ENCODE data around the gene LPAR1. TPM values are rescaled to one million over a fixed set of nuclear protein-coding genes. Genes with fewer than 3 reads are reported as not detected.

Gene LPAR1
- polyA plus RNA-seq, 1 experiment = 581 TPM

DNA sequence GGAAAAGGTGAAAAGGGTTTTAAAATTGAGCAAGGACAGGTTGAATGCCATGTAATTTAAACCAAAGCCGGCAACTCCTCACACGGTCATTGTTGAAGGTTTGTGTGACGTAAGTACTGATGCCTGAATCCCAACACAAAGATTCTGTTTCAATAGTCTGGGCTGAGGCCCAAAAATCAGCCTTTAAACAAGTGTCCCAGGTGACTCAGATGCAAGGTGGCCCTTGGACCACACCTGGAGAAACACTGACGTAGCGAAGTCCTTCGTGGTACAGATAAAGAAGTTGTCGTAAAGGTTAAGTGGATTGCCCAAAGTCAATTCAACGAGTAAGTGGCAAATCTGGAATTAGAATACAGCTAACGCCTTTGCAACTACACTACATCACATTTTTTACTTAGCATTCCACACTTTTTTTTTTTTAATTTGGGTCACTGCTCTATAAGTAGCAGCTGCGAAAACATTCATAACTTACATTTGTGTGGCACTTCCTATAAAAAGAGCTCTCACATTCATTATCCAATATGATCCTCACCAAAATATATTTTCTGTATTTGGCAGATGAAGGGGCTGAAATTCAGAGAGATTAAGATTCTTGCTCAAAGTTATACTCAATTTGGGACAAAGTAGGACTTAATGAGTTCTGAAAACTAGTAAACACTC, 111.3 kb downstream of the LPAR1 start:
- TF ChIP-seq, protein P1, sequence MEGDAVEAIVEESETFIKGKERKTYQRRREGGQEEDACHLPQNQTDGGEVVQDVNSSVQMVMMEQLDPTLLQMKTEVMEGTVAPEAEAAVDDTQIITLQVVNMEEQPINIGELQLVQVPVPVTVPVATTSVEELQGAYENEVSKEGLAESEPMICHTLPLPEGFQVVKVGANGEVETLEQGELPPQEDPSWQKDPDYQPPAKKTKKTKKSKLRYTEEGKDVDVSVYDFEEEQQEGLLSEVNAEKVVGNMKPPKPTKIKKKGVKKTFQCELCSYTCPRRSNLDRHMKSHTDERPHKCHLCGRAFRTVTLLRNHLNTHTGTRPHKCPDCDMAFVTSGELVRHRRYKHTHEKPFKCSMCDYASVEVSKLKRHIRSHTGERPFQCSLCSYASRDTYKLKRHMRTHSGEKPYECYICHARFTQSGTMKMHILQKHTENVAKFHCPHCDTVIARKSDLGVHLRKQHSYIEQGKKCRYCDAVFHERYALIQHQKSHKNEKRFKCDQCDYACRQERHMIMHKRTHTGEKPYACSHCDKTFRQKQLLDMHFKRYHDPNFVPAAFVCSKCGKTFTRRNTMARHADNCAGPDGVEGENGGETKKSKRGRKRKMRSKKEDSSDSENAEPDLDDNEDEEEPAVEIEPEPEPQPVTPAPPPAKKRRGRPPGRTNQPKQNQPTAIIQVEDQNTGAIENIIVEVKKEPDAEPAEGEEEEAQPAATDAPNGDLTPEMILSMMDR (IDR thresholded peaks at IDR 0.05; ENCODE audit: low read depth, low read length) = no peak
- POLR2A ChIA-PET = interaction anchor here (0.6 to 0.7 kb wide), 2 partner anchors 12 to 51 kb away, joined by 3 to 4 read pairs; no protein-coding TSS in a partner anchor
- CTCF ChIA-PET = no interaction called here
- Histone ChIP-seq H3K27me3 (ENCODE audit: control insufficient read depth, insufficient read depth, low read length) (no peaks in the 10 kb centered on the region), H3K27ac (ENCODE audit: low read depth, low read length) (no peak overlapping the region), H3K9me3 (ENCODE audit: control insufficient read depth, insufficient read depth, low read length) (0 out of 2 replicates have a peak, but pooled peaks cover 3% of the 10 kb centered on the region), H3K4me3 (ENCODE audit: low read depth, low read length) (no peak overlapping the region)
- DNase-seq (ENCODE audit: low read depth, low spot score) = no peak

DNA sequence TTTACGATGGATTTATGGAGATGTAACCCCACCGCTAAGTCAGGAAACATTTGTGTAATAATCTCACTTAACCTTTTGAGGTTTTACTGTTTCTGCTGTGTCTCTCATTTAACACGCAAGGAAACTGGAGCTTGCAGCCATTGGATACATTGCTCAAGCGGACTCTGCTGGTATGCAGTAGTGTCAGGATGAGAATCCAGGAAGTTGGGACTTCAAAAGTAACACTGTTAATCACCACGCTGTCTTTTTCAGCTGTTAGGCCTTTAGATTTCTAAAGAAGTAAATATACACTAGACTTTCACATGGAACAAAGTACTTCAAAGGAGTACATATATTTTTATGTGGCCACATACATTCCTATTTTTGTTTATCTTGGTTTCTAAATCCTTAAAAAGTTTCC, 114.7 kb downstream of the LPAR1 start:
- DNase-seq (ENCODE audit: low read depth, low spot score) = no peak
- Histone ChIP-seq H3K4me3 (ENCODE audit: low read depth, low read length) (no peak overlapping the region), H3K27me3 (ENCODE audit: control insufficient read depth, insufficient read depth, low read length) (no peaks in the 10 kb centered on the region), H3K9me3 (ENCODE audit: control insufficient read depth, insufficient read depth, low read length) (no peaks in the 10 kb centered on the region), H3K27ac (ENCODE audit: low read depth, low read length) (no peak overlapping the region)
- TF ChIP-seq, protein P1 (IDR thresholded peaks at IDR 0.05; ENCODE audit: low read depth, low read length) = no peak
- CTCF ChIA-PET = interaction anchor here (0.7 kb wide), 1 partner anchor 440 kb away, joined by 3 read pairs; no protein-coding TSS in a partner anchor
- POLR2A ChIA-PET = no interaction called here

DNA sequence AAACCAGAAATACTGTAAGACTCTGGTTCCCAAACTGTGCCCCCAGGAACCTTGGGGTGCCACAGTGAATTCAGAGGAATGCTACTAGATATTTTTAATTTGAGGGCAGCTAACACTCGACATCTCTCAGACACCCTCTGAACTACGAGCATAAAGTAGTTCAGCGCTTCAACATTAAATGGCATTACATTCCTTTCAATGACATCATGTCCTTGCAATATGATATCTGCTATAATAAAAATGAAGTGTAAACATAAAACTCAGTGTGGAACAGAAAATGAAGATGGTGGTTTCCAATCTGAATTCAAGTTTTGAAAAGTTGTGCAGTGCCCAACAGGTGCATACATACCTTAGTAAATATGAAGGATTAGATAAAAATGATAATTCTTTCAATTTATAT, 116.1 kb downstream of the LPAR1 start:
- TF ChIP-seq, protein P1 (IDR thresholded peaks at IDR 0.05; ENCODE audit: low read depth, low read length) = no peak
- no peak overlapping the region for H3K4me3 ChIP-seq (ENCODE audit: low read depth, low read length)
- no peak for DNase-seq (ENCODE audit: low read depth, low spot score)
- H3K9me3 ChIP-seq (ENCODE audit: control insufficient read depth, insufficient read depth, low read length) = no peaks in the 10 kb centered on the region
- H3K27ac ChIP-seq (ENCODE audit: low read depth, low read length) = no peak overlapping the region
- no peaks in the 10 kb centered on the region for H3K27me3 ChIP-seq (ENCODE audit: control insufficient read depth, insufficient read depth, low read length)
- ChIA-PET POLR2A (interaction anchor here (0.8 kb wide), 1 partner anchor 11 kb away, joined by 3 read pairs; no protein-coding TSS in a partner anchor), CTCF (interaction anchor here (0.6 kb wide), 1 partner anchor 8 kb away, joined by 3 read pairs; no protein-coding TSS in a partner anchor)

DNA sequence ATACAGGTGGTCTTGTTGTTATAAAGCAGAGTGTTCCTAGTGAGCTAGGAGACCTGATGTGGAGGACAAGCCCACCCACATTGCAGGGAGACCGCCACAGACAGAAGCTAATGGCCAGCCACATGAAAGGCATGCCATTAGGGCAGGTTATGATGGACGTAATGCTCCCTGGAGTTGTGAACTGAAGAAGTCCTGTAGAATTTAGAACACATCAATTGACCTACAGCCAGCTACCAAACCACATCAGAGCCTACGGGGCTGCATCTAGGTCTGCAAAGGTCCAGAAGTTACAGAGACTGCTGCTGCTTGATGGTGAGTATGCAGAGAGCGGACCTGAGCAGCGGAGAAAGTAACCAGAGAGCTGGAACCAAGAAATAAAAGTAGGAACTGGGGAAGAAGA, 116.6 kb downstream of the LPAR1 start:
- POLR2A ChIA-PET = interaction anchor here (0.8 kb wide), 1 partner anchor 10 kb away, joined by 3 read pairs; no protein-coding TSS in a partner anchor
- TF ChIP-seq, protein P1 (IDR thresholded peaks at IDR 0.05; ENCODE audit: low read depth, low read length) = no peak
- Histone ChIP-seq H3K4me3 (ENCODE audit: low read depth, low read length) (no peak overlapping the region), H3K27me3 (ENCODE audit: control insufficient read depth, insufficient read depth, low read length) (no peaks in the 10 kb centered on the region), H3K27ac (ENCODE audit: low read depth, low read length) (peak overlapping the region; percentile 41), H3K9me3 (ENCODE audit: control insufficient read depth, insufficient read depth, low read length) (no peaks in the 10 kb centered on the region)
- CTCF ChIA-PET = interaction anchor here (0.5 to 0.6 kb wide), 2 partner anchors 9 to 387 kb away, joined by 3 read pairs; no protein-coding TSS in a partner anchor
- DNase-seq (ENCODE audit: low read depth, low spot score) = no peak

DNA sequence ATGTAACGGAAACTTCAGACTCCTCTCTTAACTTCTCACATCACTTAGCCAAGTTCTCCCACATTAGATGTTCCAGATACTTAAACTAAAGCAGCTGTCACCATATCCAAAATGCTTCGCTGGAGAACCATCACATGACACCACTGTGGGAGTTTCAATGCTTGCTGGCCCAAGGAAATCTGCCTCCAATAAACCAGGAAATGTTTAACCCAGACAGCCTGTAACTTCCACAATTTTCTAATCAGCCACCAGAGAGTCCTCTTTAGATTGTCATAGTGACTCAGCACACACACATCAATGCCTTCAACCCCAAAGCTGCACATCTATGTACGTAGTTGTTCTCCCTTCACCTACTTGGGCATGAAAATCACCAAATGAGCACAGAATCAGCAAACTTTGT, 118.7 kb downstream of the LPAR1 start:
- ChIA-PET CTCF (no interaction called here), POLR2A (interaction anchor here (0.5 to 1.3 kb wide), 2 partner anchors 86 to 272 kb away, joined by 6 to 12 read pairs; no protein-coding TSS in a partner anchor)
- no peak for DNase-seq (ENCODE audit: low read depth, low spot score)
- TF ChIP-seq, protein P1 (IDR thresholded peaks at IDR 0.05; ENCODE audit: low read depth, low read length) = no peak
- no peaks in the 10 kb centered on the region for H3K9me3 ChIP-seq (ENCODE audit: control insufficient read depth, insufficient read depth, low read length)
- H3K4me3 ChIP-seq (ENCODE audit: low read depth, low read length) = no peak overlapping the region
- H3K27ac ChIP-seq (ENCODE audit: low read depth, low read length) = peak overlapping the region; percentile 82
- H3K27me3 ChIP-seq (ENCODE audit: control insufficient read depth, insufficient read depth, low read length) = no peaks in the 10 kb centered on the region

Data from AG04450 (cell line).